ENCODE results near the gene UGT2B28.
"Not testable (repeated sequence)": the region's sequence is repeated elsewhere in the genome, so short reads cannot be mapped to it uniquely, and the experiment has no call there.

Gene UGT2B28

GRCh38 chr4:69242562-69243240 is 37.6 kb upstream of the UGT2B28 start:
- H3K36me3 ChIP-seq (ENCODE audit: control insufficient read depth in 2 of 2, insufficient read depth in 1 of 2, low read length in 2 of 2); H3K4me1 ChIP-seq (ENCODE audit: control insufficient read depth, insufficient read depth, low read length); H3K4me3 ChIP-seq (ENCODE audit: low read depth, low read length); H3K27ac ChIP-seq (ENCODE audit: extremely low read depth, low read depth, low read length); POLR2A ChIA-PET; CTCF ChIA-PET; H3K9me3 ChIP-seq (ENCODE audit: control insufficient read depth, insufficient read depth, low read depth, low read length): not testable (repeated sequence)

GRCh38 chr4:69250884-69251283 is 29.4 kb upstream of the UGT2B28 start:
- H3K4me3 ChIP-seq (ENCODE audit: low read depth, low read length); H3K9me3 ChIP-seq (ENCODE audit: control insufficient read depth, insufficient read depth, low read depth, low read length); H3K27ac ChIP-seq (ENCODE audit: extremely low read depth, low read depth, low read length); POLR2A ChIA-PET; CTCF ChIA-PET; H3K4me1 ChIP-seq (ENCODE audit: control insufficient read depth, insufficient read depth, low read length); H3K36me3 ChIP-seq (ENCODE audit: control insufficient read depth in 2 of 2, insufficient read depth in 1 of 2, low read length in 2 of 2): not testable (repeated sequence)

- H3K9me3 ChIP-seq (ENCODE audit: control insufficient read depth, insufficient read depth, low read depth, low read length); H3K36me3 ChIP-seq (ENCODE audit: control insufficient read depth in 2 of 2, insufficient read depth in 1 of 2, low read length in 2 of 2); POLR2A ChIA-PET; H3K27ac ChIP-seq (ENCODE audit: extremely low read depth, low read depth, low read length); H3K4me1 ChIP-seq (ENCODE audit: control insufficient read depth, insufficient read depth, low read length); CTCF ChIA-PET; H3K4me3 ChIP-seq (ENCODE audit: low read depth, low read length): not testable (repeated sequence)
Measured at GRCh38 chr4:69253147-69253772, 27.0 kb upstream of the UGT2B28 start.

GRCh38 chr4:69268612-69269011 is 11.7 kb upstream of the UGT2B28 start:
- H3K4me3 ChIP-seq (ENCODE audit: low read depth, low read length); H3K4me1 ChIP-seq (ENCODE audit: control insufficient read depth, insufficient read depth, low read length); POLR2A ChIA-PET; H3K9me3 ChIP-seq (ENCODE audit: control insufficient read depth, insufficient read depth, low read depth, low read length); CTCF ChIA-PET; H3K27ac ChIP-seq (ENCODE audit: extremely low read depth, low read depth, low read length); H3K36me3 ChIP-seq (ENCODE audit: control insufficient read depth in 2 of 2, insufficient read depth in 1 of 2, low read length in 2 of 2): not testable (repeated sequence)

GRCh38 chr4:69296356-69296755 is 16.1 kb downstream of the UGT2B28 start:
- H3K27ac ChIP-seq (ENCODE audit: extremely low read depth, low read depth, low read length); H3K4me1 ChIP-seq (ENCODE audit: control insufficient read depth, insufficient read depth, low read length); H3K4me3 ChIP-seq (ENCODE audit: low read depth, low read length); H3K36me3 ChIP-seq (ENCODE audit: control insufficient read depth in 2 of 2, insufficient read depth in 1 of 2, low read length in 2 of 2); POLR2A ChIA-PET; CTCF ChIA-PET; H3K9me3 ChIP-seq (ENCODE audit: control insufficient read depth, insufficient read depth, low read depth, low read length): not testable (repeated sequence)

- H3K4me3 ChIP-seq (ENCODE audit: low read depth, low read length); CTCF ChIA-PET; H3K4me1 ChIP-seq (ENCODE audit: control insufficient read depth, insufficient read depth, low read length); H3K27ac ChIP-seq (ENCODE audit: extremely low read depth, low read depth, low read length); H3K9me3 ChIP-seq (ENCODE audit: control insufficient read depth, insufficient read depth, low read depth, low read length); H3K36me3 ChIP-seq (ENCODE audit: control insufficient read depth in 2 of 2, insufficient read depth in 1 of 2, low read length in 2 of 2); POLR2A ChIA-PET: not testable (repeated sequence)
Measured at GRCh38 chr4:69308426-69309033, 28.3 kb downstream of the UGT2B28 start.

- H3K4me3 ChIP-seq (ENCODE audit: low read depth, low read length); POLR2A ChIA-PET; H3K4me1 ChIP-seq (ENCODE audit: control insufficient read depth, insufficient read depth, low read length); CTCF ChIA-PET; H3K36me3 ChIP-seq (ENCODE audit: control insufficient read depth in 2 of 2, insufficient read depth in 1 of 2, low read length in 2 of 2); H3K27ac ChIP-seq (ENCODE audit: extremely low read depth, low read depth, low read length); H3K9me3 ChIP-seq (ENCODE audit: control insufficient read depth, insufficient read depth, low read depth, low read length): not testable (repeated sequence)
Measured at GRCh38 chr4:69309549-69310076, 29.3 kb downstream of the UGT2B28 start.

- CTCF ChIA-PET; H3K9me3 ChIP-seq (ENCODE audit: control insufficient read depth, insufficient read depth, low read depth, low read length); H3K27ac ChIP-seq (ENCODE audit: extremely low read depth, low read depth, low read length); H3K36me3 ChIP-seq (ENCODE audit: control insufficient read depth in 2 of 2, insufficient read depth in 1 of 2, low read length in 2 of 2); H3K4me1 ChIP-seq (ENCODE audit: control insufficient read depth, insufficient read depth, low read length); POLR2A ChIA-PET; H3K4me3 ChIP-seq (ENCODE audit: low read depth, low read length): not testable (repeated sequence)
Measured at GRCh38 chr4:69310262-69310661, 30.0 kb downstream of the UGT2B28 start.

Data from HEK293 (cell line).